GM21529 (cell line): ENCODE measurements around the gene SRP54.
"Not testable (repeated sequence)": the region's sequence is repeated elsewhere in the genome, so short reads cannot be mapped to it uniquely, and the experiment has no call there.

ENCODE experiments used
- ATAC-seq: cut with Tn5 transposase; IDR thresholded peaks from one replicate; pipeline ENCODE4 v1.9.1; 2021; ENCODE audit not compliant: unreplicated experiment

Gene SRP54

DNA sequence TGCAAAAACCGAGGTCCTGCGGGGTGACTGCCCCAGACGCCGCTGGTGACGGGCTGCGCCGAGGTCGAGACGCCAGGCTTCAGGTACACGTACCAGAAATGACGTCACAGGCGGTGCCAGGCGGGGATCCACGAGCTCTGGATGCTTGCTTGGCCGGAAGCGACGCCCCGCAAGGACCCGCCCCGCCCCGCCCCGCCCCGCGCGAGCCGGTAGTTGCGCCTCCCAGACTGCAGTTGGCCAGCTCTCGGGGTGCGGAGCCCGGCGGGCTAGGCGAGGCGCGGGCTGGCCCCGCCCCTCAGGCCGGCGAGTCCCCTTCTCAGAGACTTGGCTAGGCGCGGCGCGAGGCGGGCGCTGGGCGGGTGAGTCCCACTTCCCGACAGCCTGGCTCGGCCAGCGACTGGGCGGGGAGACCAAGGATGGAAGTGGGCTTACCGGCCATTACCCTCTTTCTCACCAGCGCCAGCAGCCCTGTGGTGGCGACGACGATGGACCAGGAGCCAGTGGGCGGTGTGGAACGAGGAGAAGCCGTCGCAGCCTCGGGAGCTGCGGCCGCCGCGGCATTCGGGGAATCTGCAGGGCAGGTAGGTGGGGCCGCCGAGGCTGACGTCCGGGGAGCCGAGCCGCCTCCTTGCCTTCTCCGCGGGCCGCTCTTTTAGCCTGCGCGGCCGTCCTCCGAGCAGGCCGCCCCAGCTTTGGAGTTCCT lies 63.4 kb downstream of the SRP54 start, which contains the start of gene FAM177A1:
Gene FAM177A1, plus strand, starts transcription at position 225 of the 703 bp plus-strand sequence. Its CDS starts 192 bp downstream, at position 417.
- ATAC-seq, result peak; percentile 93

- ATAC-seq, result peak; percentile 34
These were observed 64.2 kb downstream of the SRP54 start for GRCh38 chr14:35046751-35047536.

- no peak for ATAC-seq
These were observed 65.3 kb downstream of the SRP54 start for GRCh38 chr14:35047976-35048513.

GRCh38 chr14:35050652-35051051 lies 67.9 kb downstream of the SRP54 start:
- ATAC-seq, result no peak

GRCh38 chr14:35051796-35052195 lies 69.0 kb downstream of the SRP54 start:
- no peak for ATAC-seq

- ATAC-seq, result no peak
These were observed 69.8 kb downstream of the SRP54 start for GRCh38 chr14:35052637-35053036.

DNA sequence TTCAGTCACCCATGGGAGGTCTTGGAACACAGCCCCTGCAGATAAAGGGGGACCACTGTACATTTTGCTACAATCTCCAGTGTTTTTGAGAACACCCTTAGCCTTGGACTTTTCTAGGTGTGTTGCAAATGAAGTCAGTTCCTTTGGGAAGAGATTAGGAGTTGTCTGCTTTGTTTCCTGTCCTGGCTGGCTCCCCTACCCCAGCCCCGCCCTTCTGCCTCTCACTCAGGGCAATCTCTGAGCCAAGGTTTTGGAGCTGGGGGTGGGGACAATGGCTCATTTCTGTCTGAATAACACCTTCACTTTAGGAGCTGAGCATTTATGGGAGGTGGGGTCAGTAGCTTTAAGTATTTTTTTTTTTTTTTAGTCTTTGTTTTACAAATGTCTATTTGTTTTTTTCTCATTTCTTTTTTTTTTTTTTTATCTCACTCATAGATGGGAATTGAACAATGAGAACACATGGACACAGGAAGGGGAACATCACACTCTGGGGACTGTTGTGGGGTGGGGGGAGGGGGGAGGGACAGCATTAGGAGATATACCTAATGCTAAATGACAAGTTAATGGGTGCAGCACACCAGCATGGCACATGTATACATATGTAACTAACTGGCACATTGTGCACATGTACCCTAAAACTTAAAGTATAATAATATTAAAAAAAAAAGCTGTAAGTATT lies 78.5 kb downstream of the SRP54 start:
- ATAC-seq, result not testable (repeated sequence)

DNA sequence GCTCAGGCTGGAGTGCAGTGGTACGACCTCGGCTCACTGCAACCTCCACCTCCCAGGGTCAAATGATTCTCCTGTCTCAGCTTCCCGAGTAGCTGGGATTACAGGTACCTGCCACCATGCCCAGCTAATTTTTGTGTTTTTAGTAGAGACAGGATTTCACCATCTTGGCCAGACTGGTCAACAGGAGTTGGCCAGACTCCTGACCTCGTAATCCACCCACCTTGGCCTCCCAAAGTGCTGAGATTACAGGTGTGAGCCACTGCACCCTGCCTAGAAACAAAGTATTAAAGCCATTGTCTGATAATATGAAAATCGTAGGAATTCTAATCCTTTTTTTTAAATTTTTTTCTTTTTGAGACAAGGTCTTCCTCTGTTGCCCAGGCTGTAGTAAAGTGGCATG lies 82.9 kb downstream of the SRP54 start:
- ATAC-seq, result not testable (repeated sequence)

DNA sequence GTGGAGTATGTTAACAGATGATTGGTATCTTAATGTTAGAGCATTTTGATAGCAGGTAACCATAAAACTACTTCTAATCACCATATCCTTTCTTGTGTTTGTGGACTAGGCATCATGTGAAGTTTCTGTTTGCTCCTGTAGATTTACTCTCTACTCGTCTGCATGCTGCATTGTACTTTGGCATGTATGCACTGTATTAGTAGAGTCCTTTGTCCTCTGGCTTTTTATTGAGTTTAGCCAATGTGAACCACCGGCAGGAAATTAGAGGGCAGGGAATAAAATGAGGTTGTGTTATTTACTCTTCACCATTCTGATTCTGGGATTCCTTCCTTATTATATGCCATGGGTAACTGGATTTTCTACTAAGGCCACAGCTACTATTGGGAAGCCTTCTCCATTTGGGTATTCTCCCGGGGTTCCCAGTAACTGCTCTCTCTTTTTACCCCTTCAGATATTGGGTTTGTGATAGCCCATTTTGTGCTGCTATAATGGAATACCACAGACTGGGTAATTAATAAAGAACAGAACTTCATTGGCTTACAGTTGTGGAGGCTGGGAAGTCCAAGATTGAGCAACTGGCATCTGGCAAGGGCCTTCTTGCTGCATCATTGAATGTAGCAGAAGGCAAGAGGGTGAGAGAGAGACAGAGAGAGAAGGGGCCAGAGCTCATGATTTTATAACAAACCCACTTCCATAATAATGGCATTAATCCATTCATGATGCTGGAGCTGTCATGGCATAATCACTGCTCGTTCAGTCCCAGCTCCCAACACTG lies 85.6 kb downstream of the SRP54 start:
- ATAC-seq, result no peak

DNA sequence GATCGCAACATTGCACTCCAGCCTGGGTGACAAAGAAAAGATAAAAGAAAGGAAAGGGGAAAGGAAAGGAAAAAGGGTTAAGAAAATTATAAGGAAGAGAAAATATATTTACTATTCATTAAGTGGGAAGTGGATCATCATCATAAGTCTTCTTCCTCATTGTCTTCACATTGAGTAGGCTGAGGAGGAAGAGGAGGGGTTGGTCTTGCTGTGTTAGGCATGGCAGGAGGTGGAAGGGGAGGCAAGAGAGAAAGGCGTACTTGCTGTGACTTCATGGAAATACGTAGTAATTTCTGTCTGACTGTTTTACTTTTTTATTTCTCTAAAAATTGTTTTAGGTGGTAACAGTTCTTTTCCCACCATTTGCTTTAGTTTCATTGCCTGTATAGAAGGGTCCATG lies 89.4 kb downstream of the SRP54 start:
- no peak for ATAC-seq

DNA sequence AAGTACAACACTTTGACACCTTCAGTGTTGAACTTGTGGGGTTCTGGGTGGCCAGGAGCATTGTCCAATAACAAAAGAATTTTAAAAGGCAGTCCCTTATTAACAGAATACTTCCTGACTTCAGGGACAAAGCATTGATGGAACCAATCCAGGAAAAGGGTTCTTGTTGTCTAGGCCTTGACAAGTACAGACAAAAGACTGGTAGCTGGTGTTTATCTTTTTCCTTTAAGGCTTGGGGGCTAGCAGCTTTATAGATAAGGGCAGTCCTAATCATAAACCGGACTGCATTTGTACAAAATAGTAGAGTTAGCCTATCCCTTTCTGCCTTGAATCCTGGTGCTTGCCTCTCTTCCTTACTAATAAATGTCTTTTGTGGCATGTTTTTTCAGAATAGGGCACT lies 90.7 kb downstream of the SRP54 start:
- no peak for ATAC-seq

DNA sequence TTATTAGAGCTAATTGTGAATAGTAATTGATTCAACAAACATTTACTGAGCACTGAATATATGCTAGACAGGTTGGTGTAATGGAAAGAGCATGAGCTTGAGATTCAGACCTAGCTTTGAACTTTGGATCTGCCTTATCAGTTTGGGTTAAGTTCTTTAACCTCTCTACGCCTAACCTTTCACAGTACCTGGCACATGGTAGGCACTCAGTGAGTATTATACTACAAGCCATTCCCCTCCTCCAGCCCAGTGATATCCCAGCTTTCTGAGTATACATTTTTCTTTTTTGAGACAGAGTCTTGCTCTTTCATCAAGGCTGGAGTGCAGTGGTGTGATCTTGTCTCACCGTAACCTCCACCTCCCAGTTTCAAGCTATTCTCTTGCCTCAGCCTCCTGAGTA lies 95.3 kb downstream of the SRP54 start:
- no peak for ATAC-seq
